ENCODE measurements around the gene TMCO1. TPM values are rescaled to one million over a fixed set of nuclear protein-coding genes. Genes with fewer than 3 reads are reported as not detected.
"Not testable (repeated sequence)": the region's sequence is repeated elsewhere in the genome, so short reads cannot be mapped to it uniquely, and the experiment has no call there.

Gene TMCO1
- total RNA-seq, 5 donors from 2014 or later (not counting 1 experiment from before 2014, with no cell fraction given) = 36.2 to 67.1 (median 51.4) TPM

DNA sequence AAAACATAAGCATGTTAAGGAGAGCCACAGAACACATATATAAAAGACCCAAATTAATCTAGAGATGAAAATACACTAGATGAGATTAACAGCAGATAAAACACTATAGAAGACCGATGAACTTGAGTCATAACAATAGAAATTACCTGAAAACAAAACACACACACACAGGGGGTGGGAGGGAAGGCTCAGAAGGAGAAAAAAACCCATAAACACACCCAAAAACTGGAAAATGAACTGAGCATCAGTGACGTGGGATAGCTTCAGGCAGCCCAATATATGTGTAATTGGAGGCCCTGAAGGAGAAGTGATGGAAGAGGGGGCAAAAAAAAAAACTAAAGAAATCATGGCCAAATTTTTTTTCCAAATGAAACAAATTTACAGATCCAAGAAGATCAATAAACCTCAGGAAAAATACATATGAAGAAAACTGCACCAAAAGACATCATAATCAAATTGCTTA, 81.7 kb downstream of the TMCO1 start:
- Histone ChIP-seq H3K36me3 (ENCODE audit: control insufficient read depth in 2 of 2, extremely low read depth in 1 of 2, insufficient read depth in 1 of 2, low read length in 1 of 2) (peaks cover 6 to 46% of the 10 kb centered on the region in 2 donors), H3K27ac (ENCODE audit: low read length) (no peak overlapping the region), H3K9me3 (no peaks in the 10 kb centered on the region), H3K4me1 (ENCODE audit: control insufficient read depth in 1 of 2, extremely low read depth in 1 of 2, insufficient read depth in 2 of 2, low read length in 2 of 2) (peaks cover 0 to 7% of the 10 kb centered on the region in 2 experiments), H3K27me3 (replicated peaks in 1 of 2; ENCODE audit: control insufficient read depth in 2 of 2, extremely low read depth in 1 of 2, insufficient read depth in 2 of 2, low read length in 1 of 2) (no peaks in the 10 kb centered on the region), H3K4me3 (ENCODE audit: control insufficient read depth in 1 of 2, extremely low read depth in 1 of 2, low read length in 1 of 2) (no peak overlapping the region)
- peaks cover 61% of the 10 kb centered on the region for H3K36me3 Mint-ChIP-seq
- ChIA-PET POLR2A (no interaction called here), CTCF (interaction anchor here in 1 of 2 donors (1.2 kb wide), 1 partner anchor 11 kb away, joined by 3 read pairs; the partner anchor contains the start of gene ALDH9A1)
- peaks cover 0 to 5% (median 3%) of the 10 kb centered on the region in 3 donors for H3K9me3 Mint-ChIP-seq
- DNase-seq = no peak
- no CpG with 5 or more reads among the region's 2 CpGs for WGBS (ENCODE audit: insufficient coverage)
- peaks cover 52 to 66% (median 59%) of the 10 kb centered on the region in 3 donors for H3K4me1 Mint-ChIP-seq
- peak overlapping the region; percentile 25 to 59 for H3K27ac Mint-ChIP-seq
- no peak for ATAC-seq (replicated peaks in 1 of 4)
- peak overlapping the region; percentile 0 to 37 (median 29) for H3K4me3 Mint-ChIP-seq
- no peaks in the 10 kb centered on the region for H3K27me3 Mint-ChIP-seq

DNA sequence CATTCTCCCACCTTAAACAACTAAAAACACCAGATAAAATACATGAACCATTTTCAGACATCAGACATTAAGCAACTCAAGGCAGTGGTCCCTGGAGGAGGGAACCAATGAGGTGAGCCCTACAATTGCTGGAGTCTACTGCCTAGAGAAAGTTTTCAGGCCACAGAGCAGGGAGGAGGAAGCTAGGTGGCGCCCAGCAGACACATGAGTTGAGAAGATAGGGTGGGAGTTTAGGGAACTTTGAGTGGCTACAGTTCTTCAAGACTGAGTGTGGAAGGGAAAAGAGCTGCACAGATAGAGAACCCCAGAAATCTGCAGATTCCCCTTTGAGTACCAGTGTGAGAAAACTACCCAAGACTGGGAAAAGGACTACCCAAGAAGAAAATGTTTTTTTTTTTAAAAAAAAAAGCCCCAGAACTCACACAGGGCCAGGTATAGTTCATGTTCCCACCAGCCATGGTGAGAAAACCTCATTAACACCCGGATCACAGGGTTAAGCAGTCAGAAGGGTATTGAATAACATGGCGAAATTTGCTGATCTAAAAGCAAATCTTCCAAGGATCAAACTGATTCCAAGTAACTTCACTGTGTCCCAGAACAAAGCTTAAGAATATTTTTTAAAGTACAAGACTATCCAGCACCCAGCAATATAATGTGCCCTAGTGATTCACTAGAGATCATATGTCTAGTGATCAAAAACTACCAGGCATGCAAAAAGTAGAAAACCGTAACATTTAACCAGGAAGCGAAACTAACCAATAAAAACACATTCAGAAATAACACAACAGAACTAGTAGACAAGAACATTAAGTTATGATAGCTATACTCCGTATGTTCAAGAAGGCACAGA, 82.3 kb downstream of the TMCO1 start:
- H3K36me3 ChIP-seq (ENCODE audit: control insufficient read depth in 2 of 2, extremely low read depth in 1 of 2, insufficient read depth in 1 of 2, low read length in 1 of 2) = peaks cover 6 to 52% of the 10 kb centered on the region in 2 donors
- ATAC-seq (replicated peaks in 1 of 4) (no peak), DNase-seq (peak in 1 of 35 experiments; percentile 24)
- H3K4me1 Mint-ChIP-seq = peaks cover 45 to 59% (median 53%) of the 10 kb centered on the region in 3 donors
- peak overlapping the region; percentile 0 to 37 (median 29) for H3K4me3 Mint-ChIP-seq
- H3K9me3 Mint-ChIP-seq = peaks cover 0 to 5% (median 3%) of the 10 kb centered on the region in 3 donors
- WGBS (ENCODE audit: insufficient coverage) = 40% methylated on average over 2 of the region's 6 CpGs
- peaks cover 0 to 7% of the 10 kb centered on the region in 2 experiments for H3K4me1 ChIP-seq (ENCODE audit: control insufficient read depth in 1 of 2, extremely low read depth in 1 of 2, insufficient read depth in 2 of 2, low read length in 2 of 2)
- H3K27me3 Mint-ChIP-seq = no peaks in the 10 kb centered on the region
- H3K27ac ChIP-seq (ENCODE audit: low read length) = peak overlapping the region; percentile 18
- ChIA-PET POLR2A (interaction anchor here in 1 of 2 donors (0.7 kb wide), 1 partner anchor 78 kb away, joined by 5 read pairs; no protein-coding TSS in a partner anchor), CTCF (interaction anchor here in 1 of 2 donors (0.8 to 1.2 kb wide), 3 partner anchors 12 to 227 kb away, joined by 3 to 4 read pairs (median 3); partner anchors contain the start of genes ALDH9A1 and TMCO1)
- H3K9me3 ChIP-seq = no peaks in the 10 kb centered on the region
- peaks cover 62% of the 10 kb centered on the region for H3K36me3 Mint-ChIP-seq
- peak overlapping the region; percentile 47 to 77 for H3K27ac Mint-ChIP-seq
- no peak overlapping the region for H3K4me3 ChIP-seq (ENCODE audit: control insufficient read depth in 1 of 2, extremely low read depth in 1 of 2, low read length in 1 of 2)
- no peaks in the 10 kb centered on the region for H3K27me3 ChIP-seq (replicated peaks in 1 of 2; ENCODE audit: control insufficient read depth in 2 of 2, extremely low read depth in 1 of 2, insufficient read depth in 2 of 2, low read length in 1 of 2)

DNA sequence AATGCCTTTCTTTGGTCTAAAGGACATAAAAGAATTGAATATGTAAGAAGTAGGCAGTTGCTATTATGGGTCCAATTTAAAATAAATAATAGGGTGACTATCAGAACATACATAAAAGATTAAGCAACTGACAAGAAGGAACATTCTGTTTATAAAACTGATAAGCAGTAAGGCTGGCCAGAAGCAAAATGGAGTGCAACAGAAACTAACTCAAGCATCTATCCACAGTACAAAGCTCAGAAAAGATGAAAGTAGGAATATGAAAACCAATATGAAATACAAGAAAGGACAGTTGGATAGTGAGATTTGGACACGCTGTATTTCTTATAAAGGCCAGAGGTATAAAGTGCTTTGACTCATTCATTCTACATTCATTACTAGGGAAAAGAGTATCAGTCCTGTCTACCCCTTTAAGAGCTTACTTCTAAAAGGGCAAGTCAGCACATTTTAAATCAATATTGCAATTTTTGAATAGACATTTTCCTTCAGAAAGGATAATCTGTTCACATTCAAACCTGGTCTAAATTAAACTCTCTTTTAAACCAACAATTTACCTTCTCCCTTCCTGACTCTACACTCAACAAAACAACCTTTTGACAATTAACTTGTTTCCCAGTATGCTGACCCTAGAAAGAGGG, 84.7 kb downstream of the TMCO1 start:
- DNase-seq = no peak
- POLR2A ChIA-PET = no interaction called here
- no CpG with 5 or more reads among the region's 1 CpG for WGBS (ENCODE audit: insufficient coverage)

DNA sequence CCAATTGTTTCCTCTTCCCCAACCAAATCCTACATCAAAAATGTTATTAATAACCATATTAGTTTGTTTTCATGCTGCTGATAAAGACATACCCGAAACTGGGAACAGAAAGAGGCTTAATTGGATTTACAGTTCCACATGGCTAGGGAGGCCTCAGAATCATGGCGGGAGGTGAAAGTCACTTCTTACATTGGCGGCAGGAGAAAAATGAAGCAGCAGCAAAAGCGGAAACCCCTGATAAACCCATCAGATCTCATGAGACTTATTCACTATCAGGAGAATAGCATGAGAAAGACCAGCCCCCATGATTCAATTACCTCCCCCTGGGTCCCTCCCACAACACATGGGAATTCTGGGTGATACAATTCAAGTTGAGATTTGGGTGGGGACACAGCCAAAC, 87.9 kb downstream of the TMCO1 start:
- 100% methylated on average over 1 of the region's 4 CpGs for WGBS (ENCODE audit: insufficient coverage)
- H3K9me3 ChIP-seq; H3K4me3 ChIP-seq (ENCODE audit: control insufficient read depth in 1 of 2, extremely low read depth in 1 of 2, low read length in 1 of 2); H3K27ac Mint-ChIP-seq; H3K4me1 ChIP-seq (ENCODE audit: control insufficient read depth in 1 of 2, extremely low read depth in 1 of 2, insufficient read depth in 2 of 2, low read length in 2 of 2); H3K4me3 Mint-ChIP-seq; POLR2A ChIA-PET; H3K9me3 Mint-ChIP-seq; H3K27me3 Mint-ChIP-seq; H3K27me3 ChIP-seq (replicated peaks in 1 of 2; ENCODE audit: control insufficient read depth in 2 of 2, extremely low read depth in 1 of 2, insufficient read depth in 2 of 2, low read length in 1 of 2); H3K27ac ChIP-seq (ENCODE audit: low read length); ATAC-seq (replicated peaks in 1 of 4); DNase-seq: not testable (repeated sequence)
- CTCF ChIA-PET = interaction anchor here in 1 of 2 donors (0.8 kb wide), 1 partner anchor 43 kb away, joined by 3 read pairs; no protein-coding TSS in a partner anchor
- peaks cover 38 to 41% (median 38%) of the 10 kb centered on the region in 3 donors for H3K4me1 Mint-ChIP-seq
- H3K36me3 ChIP-seq (ENCODE audit: control insufficient read depth in 2 of 2, extremely low read depth in 1 of 2, insufficient read depth in 1 of 2, low read length in 1 of 2) = peaks cover 6 to 72% of the 10 kb centered on the region in 2 donors
- peaks cover 68% of the 10 kb centered on the region for H3K36me3 Mint-ChIP-seq

More for the DNA sequence above, 84.7 kb downstream of the TMCO1 start:
- peaks cover 0 to 5% of the 10 kb centered on the region in 2 experiments for H3K4me1 ChIP-seq (ENCODE audit: control insufficient read depth in 1 of 2, extremely low read depth in 1 of 2, insufficient read depth in 2 of 2, low read length in 2 of 2)
- no peaks in the 10 kb centered on the region for H3K27me3 ChIP-seq (replicated peaks in 1 of 2; ENCODE audit: control insufficient read depth in 2 of 2, extremely low read depth in 1 of 2, insufficient read depth in 2 of 2, low read length in 1 of 2)
- Mint-ChIP-seq H3K4me1 (peaks cover 48 to 61% (median 52%) of the 10 kb centered on the region in 3 donors), H3K36me3 (peaks cover 68% of the 10 kb centered on the region), H3K27ac (peak overlapping the region in 1 of 2 donors; percentile 54), H3K9me3 (peaks cover 0 to 5% (median 3%) of the 10 kb centered on the region in 3 donors), H3K4me3 (no peak overlapping the region), H3K27me3 (no peaks in the 10 kb centered on the region)
- H3K27ac ChIP-seq (ENCODE audit: low read length) = no peak overlapping the region
- H3K36me3 ChIP-seq (ENCODE audit: control insufficient read depth in 2 of 2, extremely low read depth in 1 of 2, insufficient read depth in 1 of 2, low read length in 1 of 2) = peaks cover 6 to 59% of the 10 kb centered on the region in 2 donors
- CTCF ChIA-PET = interaction anchor here in 1 of 2 donors (0.7 to 1.1 kb wide), 2 partner anchors 11 to 83 kb away, joined by 3 read pairs; no protein-coding TSS in a partner anchor
- no peak for ATAC-seq (replicated peaks in 1 of 4)
- no peak overlapping the region for H3K4me3 ChIP-seq (ENCODE audit: control insufficient read depth in 1 of 2, extremely low read depth in 1 of 2, low read length in 1 of 2)
- H3K9me3 ChIP-seq = no peaks in the 10 kb centered on the region

DNA sequence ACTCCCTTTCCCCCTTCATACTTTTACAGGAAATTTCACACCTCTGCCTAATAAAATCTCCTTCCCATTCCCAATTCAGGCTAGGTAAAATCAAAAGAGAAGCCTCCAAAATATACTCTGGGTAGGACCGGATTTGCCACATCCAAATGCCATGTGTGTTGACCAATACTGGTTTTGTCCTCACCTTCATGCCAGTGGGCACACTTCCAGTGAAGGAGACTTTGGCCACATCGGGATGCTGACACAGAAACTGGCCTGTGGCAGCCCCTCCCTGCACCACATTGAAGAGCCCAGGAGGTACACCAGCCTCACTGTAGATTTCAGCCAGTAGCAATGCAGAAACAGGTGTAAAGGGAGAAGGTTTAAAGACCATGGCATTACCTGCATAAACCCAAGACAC, 88.4 kb downstream of the TMCO1 start:
- H3K36me3 ChIP-seq (ENCODE audit: control insufficient read depth in 2 of 2, extremely low read depth in 1 of 2, insufficient read depth in 1 of 2, low read length in 1 of 2) = peaks cover 3 to 70% of the 10 kb centered on the region in 2 donors
- DNase-seq (no peak), ATAC-seq (replicated peaks in 1 of 4) (no peak)
- no peaks in the 10 kb centered on the region for H3K9me3 Mint-ChIP-seq
- ChIA-PET CTCF (no interaction called here), POLR2A (interaction anchor here in 1 of 2 donors (0.6 kb wide), 1 partner anchor 87 kb away, joined by 4 read pairs; no protein-coding TSS in a partner anchor)
- no peak overlapping the region for H3K4me3 ChIP-seq (ENCODE audit: control insufficient read depth in 1 of 2, extremely low read depth in 1 of 2, low read length in 1 of 2)
- peaks cover 69% of the 10 kb centered on the region for H3K36me3 Mint-ChIP-seq
- no peak overlapping the region for H3K4me3 Mint-ChIP-seq
- H3K27ac ChIP-seq (ENCODE audit: low read length) = no peak overlapping the region
- H3K27ac Mint-ChIP-seq = peak overlapping the region; percentile 39 to 81
- no peaks in the 10 kb centered on the region for H3K27me3 ChIP-seq (replicated peaks in 1 of 2; ENCODE audit: control insufficient read depth in 2 of 2, extremely low read depth in 1 of 2, insufficient read depth in 2 of 2, low read length in 1 of 2)
- H3K4me1 Mint-ChIP-seq = peaks cover 33 to 37% (median 34%) of the 10 kb centered on the region in 3 donors
- H3K9me3 ChIP-seq = no peaks in the 10 kb centered on the region
- no peaks in the 10 kb centered on the region for H3K27me3 Mint-ChIP-seq
- WGBS (ENCODE audit: insufficient coverage) = 90% methylated on average over 2 of the region's 2 CpGs
- peaks cover 2 to 6% of the 10 kb centered on the region in 2 experiments for H3K4me1 ChIP-seq (ENCODE audit: control insufficient read depth in 1 of 2, extremely low read depth in 1 of 2, insufficient read depth in 2 of 2, low read length in 2 of 2)
